Iris pigment epithelial cell (primary cell): ENCODE data around the gene STX2.
"Not testable (repeated sequence)": the region's sequence is repeated elsewhere in the genome, so short reads cannot be mapped to it uniquely, and the experiment has no call there.

Source experiments
- DNase-seq: peaks from one replicate; pipeline ENCODE4 v3.0.0-alpha.2; 2011; ENCODE audit warnings: low read depth

Gene STX2

GRCh38 chr12:130800312-130800711 lies 38.7 kb downstream of the STX2 start:
- no peak for DNase-seq

GRCh38 chr12:130799051-130799450 lies 40.0 kb downstream of the STX2 start:
- DNase-seq: no peak

- DNase-seq: no peak
These were observed 41.9 kb downstream of the STX2 start for GRCh38 chr12:130796985-130797686.

GRCh38 chr12:130795906-130796305 lies 43.1 kb downstream of the STX2 start:
- DNase-seq: no peak

- no peak for DNase-seq
These were observed 45.5 kb downstream of the STX2 start for GRCh38 chr12:130793554-130793849.

GRCh38 chr12:130792821-130793553 lies 46.1 kb downstream of the STX2 start:
- no peak for DNase-seq

- no peak for DNase-seq
These were observed 47.4 kb downstream of the STX2 start for GRCh38 chr12:130791629-130792028.

GRCh38 chr12:130788515-130788914 lies 50.5 kb downstream of the STX2 start:
- DNase-seq: no peak

- peak; percentile 80 for DNase-seq
These were observed 51.3 kb downstream of the STX2 start for GRCh38 chr12:130787445-130788410.

GRCh38 chr12:130787041-130787440 lies 52.0 kb downstream of the STX2 start:
- DNase-seq: no peak

- DNase-seq: no peak
These were observed 55.8 kb downstream of the STX2 start for GRCh38 chr12:130783110-130783715.

- DNase-seq: not testable (repeated sequence)
These were observed 56.8 kb downstream of the STX2 start for GRCh38 chr12:130782245-130782644.

- no peak for DNase-seq
These were observed 58.0 kb downstream of the STX2 start for GRCh38 chr12:130780880-130781575.

GRCh38 chr12:130780325-130780724 lies 58.7 kb downstream of the STX2 start:
- DNase-seq: no peak

GRCh38 chr12:130778776-130779175 lies 60.3 kb downstream of the STX2 start:
- DNase-seq: no peak

GRCh38 chr12:130776857-130777339 lies 62.2 kb downstream of the STX2 start:
- no peak for DNase-seq

- peak; percentile 85 for DNase-seq
These were observed 62.8 kb downstream of the STX2 start for GRCh38 chr12:130775953-130776856.

- DNase-seq: no peak
These were observed 68.5 kb downstream of the STX2 start for GRCh38 chr12:130770413-130771028.

GRCh38 chr12:130768120-130768519 lies 70.9 kb downstream of the STX2 start:
- DNase-seq: no peak

- DNase-seq: no peak
These were observed 72.6 kb downstream of the STX2 start for GRCh38 chr12:130766470-130766869.
